Activated effector memory CD4-positive, alpha-beta T cell treated with Interleukin-2 at 50 U/mL for 16 hours (primary cell): ENCODE measurements around the gene PLEKHM1.

Experiments used
- DNase-seq: peaks from one replicate; pipeline ENCODE4 v3.0.0-alpha.2; 2020

PLEKHM1 gene

GRCh38 chr17:45395569-45396415 lies 94.7 kb downstream of the PLEKHM1 start:
- no peak for DNase-seq

- no peak for DNase-seq
Observed at GRCh38 chr17:45394913-45395568, 95.5 kb downstream of the PLEKHM1 start.

DNA sequence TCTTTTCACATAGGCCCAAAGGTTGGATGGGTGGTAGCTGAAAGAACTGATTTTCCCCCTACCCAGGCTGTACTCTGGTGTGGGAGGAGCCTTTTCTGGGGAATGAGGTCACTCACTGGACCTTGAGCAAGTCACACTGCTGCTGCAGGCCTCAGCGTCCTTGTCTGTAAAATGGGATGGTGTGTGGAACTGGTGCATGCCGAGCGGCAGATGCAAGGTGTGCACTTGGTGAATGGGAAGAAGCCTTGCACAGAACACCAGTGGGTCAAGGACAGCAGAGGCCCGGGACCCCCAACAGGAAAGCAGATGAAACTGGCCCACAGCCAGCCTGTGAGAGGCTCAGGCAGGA lies 96.0 kb downstream of the PLEKHM1 start:
- no peak for DNase-seq

GRCh38 chr17:45394091-45394490 lies 96.4 kb downstream of the PLEKHM1 start:
- DNase-seq: no peak

GRCh38 chr17:45393411-45393810 lies 97.1 kb downstream of the PLEKHM1 start:
- DNase-seq: no peak

GRCh38 chr17:45391918-45392317 lies 98.6 kb downstream of the PLEKHM1 start:
- no peak for DNase-seq

- DNase-seq: no peak
Observed at GRCh38 chr17:45391291-45391690, 99.2 kb downstream of the PLEKHM1 start.

- DNase-seq: no peak
Observed at GRCh38 chr17:45389354-45389753, 101.2 kb downstream of the PLEKHM1 start.

DNA sequence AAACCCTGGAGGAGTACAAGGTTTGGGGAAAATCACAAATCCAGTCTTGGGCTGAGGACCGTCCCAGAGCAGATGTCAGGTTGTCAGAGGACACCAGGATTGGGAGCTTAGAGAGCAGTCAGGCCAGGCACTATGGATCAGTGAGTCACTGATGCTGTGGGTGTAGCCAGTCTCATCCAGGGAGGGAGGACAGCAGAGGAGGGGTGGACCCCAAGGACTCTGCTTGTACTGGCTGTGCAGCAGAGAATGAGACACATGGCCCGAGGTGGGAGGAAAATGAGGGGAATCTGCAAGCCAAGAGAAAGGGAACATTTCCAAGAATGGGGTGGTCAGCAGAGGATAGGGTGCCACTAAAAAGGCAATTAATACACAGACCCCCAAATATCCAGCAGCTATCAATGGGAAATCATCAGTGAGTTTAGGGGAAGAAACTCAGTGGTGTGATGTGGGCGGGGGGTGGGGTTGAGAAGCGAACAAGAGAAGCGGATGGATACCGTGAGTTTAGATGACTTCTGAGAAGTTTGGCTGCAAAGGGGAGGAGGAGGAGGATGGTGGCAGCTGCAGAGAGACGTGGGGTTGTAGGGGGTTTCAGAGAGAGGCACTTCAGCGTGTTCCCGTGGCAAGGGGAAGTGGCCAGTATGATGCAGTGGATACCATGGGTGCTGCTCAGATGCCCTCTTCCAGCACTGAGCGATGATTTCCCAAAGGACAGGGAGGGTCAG lies 101.8 kb downstream of the PLEKHM1 start:
- DNase-seq: no peak

DNA sequence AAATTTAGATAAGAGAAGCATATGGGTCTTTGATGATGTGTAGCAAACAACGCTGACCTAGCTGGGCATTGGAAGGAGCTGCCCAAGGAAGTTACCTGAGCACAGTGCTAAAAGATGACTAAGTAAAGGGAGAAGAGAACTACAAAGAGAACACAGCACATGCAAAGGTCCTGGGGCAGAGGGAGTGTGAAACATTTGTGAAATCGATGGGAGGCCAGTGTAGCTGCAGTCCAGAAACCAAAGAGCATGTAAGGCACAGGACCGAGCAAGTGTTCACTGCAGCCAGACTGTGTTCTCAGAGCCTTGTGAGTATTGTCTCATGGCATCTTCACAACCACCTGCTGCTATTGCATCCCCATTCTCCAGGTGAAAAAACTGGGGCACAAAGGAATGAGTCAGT lies 102.8 kb downstream of the PLEKHM1 start:
- no peak for DNase-seq

- DNase-seq: no peak
Observed at GRCh38 chr17:45386178-45386577, 104.3 kb downstream of the PLEKHM1 start.
